ENCODE data around the gene LAMA2.

- TF ChIP-seq, protein P1, sequence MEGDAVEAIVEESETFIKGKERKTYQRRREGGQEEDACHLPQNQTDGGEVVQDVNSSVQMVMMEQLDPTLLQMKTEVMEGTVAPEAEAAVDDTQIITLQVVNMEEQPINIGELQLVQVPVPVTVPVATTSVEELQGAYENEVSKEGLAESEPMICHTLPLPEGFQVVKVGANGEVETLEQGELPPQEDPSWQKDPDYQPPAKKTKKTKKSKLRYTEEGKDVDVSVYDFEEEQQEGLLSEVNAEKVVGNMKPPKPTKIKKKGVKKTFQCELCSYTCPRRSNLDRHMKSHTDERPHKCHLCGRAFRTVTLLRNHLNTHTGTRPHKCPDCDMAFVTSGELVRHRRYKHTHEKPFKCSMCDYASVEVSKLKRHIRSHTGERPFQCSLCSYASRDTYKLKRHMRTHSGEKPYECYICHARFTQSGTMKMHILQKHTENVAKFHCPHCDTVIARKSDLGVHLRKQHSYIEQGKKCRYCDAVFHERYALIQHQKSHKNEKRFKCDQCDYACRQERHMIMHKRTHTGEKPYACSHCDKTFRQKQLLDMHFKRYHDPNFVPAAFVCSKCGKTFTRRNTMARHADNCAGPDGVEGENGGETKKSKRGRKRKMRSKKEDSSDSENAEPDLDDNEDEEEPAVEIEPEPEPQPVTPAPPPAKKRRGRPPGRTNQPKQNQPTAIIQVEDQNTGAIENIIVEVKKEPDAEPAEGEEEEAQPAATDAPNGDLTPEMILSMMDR (IDR thresholded peaks at IDR 0.05; ENCODE audit: extremely low read depth in 1 of 2, insufficient read depth in 1 of 2, low read depth in 1 of 2, low read length in 2 of 2) = no peak
- no peak for TF ChIP-seq POLR2A (IDR thresholded peaks at IDR 0.05; ENCODE audit: low read depth, low read length)
- TF ChIP-seq POLR2AphosphoS5 (IDR thresholded peaks at IDR 0.05; ENCODE audit: insufficient read depth, low read depth, low read length) = no peak
- TF ChIP-seq MYC (IDR thresholded peaks at IDR 0.05; ENCODE audit: low read depth, low read length) = no peak
- TF ChIP-seq MAX (IDR thresholded peaks at IDR 0.05; ENCODE audit: insufficient read depth, insufficient read length) = no peak
- no peak for TF ChIP-seq EZH2 (IDR thresholded peaks at IDR 0.05; ENCODE audit: borderline replicate concordance, low read depth, low read length, severe bottlenecking)
- TF ChIP-seq GATA2 (IDR thresholded peaks at IDR 0.05; ENCODE audit: insufficient read depth, insufficient read length, low read depth, low read length) = no peak
- no peak for TF ChIP-seq FOS (IDR thresholded peaks at IDR 0.05; ENCODE audit: borderline replicate concordance, insufficient read depth, low read length)
- TF ChIP-seq JUN (IDR thresholded peaks at IDR 0.05; ENCODE audit: borderline replicate concordance, insufficient read depth, insufficient read length, low read depth) = no peak
Observed at GRCh38 chr6:129434091-129434490, 551.2 kb downstream of the LAMA2 start.

Measured in endothelial cell of umbilical vein (primary cell).